HEK293 (cell line): ENCODE results near the gene DDX23.

Experiments
- HOXD13 ChIP-seq: sonication (generic); formaldehyde crosslinking; IDR thresholded peaks from 2 replicates; pipeline ENCODE4 v1.8.0; 2022; ENCODE audit warnings: missing genetic modification reagents, borderline replicate concordance
- IKZF3 ChIP-seq: fragments of 450-650 bp; IDR thresholded peaks from 2 replicates; pipeline ENCODE4 v1.5.0; 2018; ENCODE audit warnings: missing biosample characterization, mild to moderate bottlenecking, missing genetic modification characterization, moderate library complexity
- TRIM28 ChIP-seq: IDR thresholded peaks from 2 replicates; pipeline ENCODE4 v1.6.1; 2011; ENCODE audit warnings: low read length, control low read depth, borderline replicate concordance
- WT1 ChIP-seq: fragments of 450-650 bp; formaldehyde crosslinking; IDR thresholded peaks from 2 replicates; pipeline ENCODE4 v1.5.1; 2016; ENCODE audit warnings: missing biosample characterization, missing genetic modification characterization
- ZBTB7A ChIP-seq: fragments of 450-650 bp; formaldehyde crosslinking; IDR thresholded peaks from 2 replicates; pipeline ENCODE4 v1.5.1; 2016; ENCODE audit warnings: low read depth, missing biosample characterization, missing genetic modification characterization
- ZNF114 ChIP-seq: fragments of 450-650 bp; formaldehyde crosslinking; IDR thresholded peaks from 2 replicates; pipeline ENCODE4 v1.5.0; 2017; ENCODE audit warnings: missing biosample characterization, missing genetic modification characterization
- ZNF140 ChIP-seq: fragments of 450-650 bp; formaldehyde crosslinking; IDR thresholded peaks from 2 replicates; pipeline ENCODE4 v1.5.1; 2016; ENCODE audit warnings: missing biosample characterization, missing genetic modification characterization
- ZNF155 ChIP-seq: fragments of 450-650 bp; formaldehyde crosslinking; IDR thresholded peaks from 2 replicates; pipeline ENCODE4 v1.5.1; 2016; ENCODE audit warnings: missing biosample characterization, missing genetic modification characterization
- ZNF221 ChIP-seq: fragments of 450-650 bp; formaldehyde crosslinking; IDR thresholded peaks from 2 replicates; pipeline ENCODE4 v1.5.1; 2017; ENCODE audit warnings: missing biosample characterization, missing genetic modification characterization, borderline replicate concordance
- ZNF23 ChIP-seq: fragments of 450-650 bp; formaldehyde crosslinking; IDR thresholded peaks from 2 replicates; pipeline ENCODE4 v1.5.1; 2016; ENCODE audit warnings: missing biosample characterization, missing genetic modification characterization, borderline replicate concordance
- ZNF274 ChIP-seq, 2 experiments: fragments of 200-500 bp in 1 of 2; fragments of 450-650 bp in 1 of 2; sonication (Bioruptor generic) in 1 of 2; formaldehyde crosslinking in 1 of 2; IDR thresholded peaks; 2 replicates each; pipeline versions ENCODE4 v1.5.1 to v1.6.1; 2014 to 2016; ENCODE audit warnings: borderline replicate concordance in 1 of 2, inconsistent platforms in 1 of 2, low read length in 1 of 2, missing biosample characterization in 1 of 2, missing genetic modification characterization in 1 of 2
- ZNF600 ChIP-seq: fragments of 450-650 bp; formaldehyde crosslinking; IDR thresholded peaks from 2 replicates; pipeline ENCODE4 v1.5.1; 2016; ENCODE audit warnings: missing biosample characterization, missing genetic modification characterization
- ZNF660 ChIP-seq: fragments of 450-650 bp; IDR thresholded peaks from 2 replicates; pipeline ENCODE4 v1.5.1; 2018; ENCODE audit warnings: missing biosample characterization, mild to moderate bottlenecking, missing genetic modification characterization
- ZNF701 ChIP-seq: fragments of 450-650 bp; formaldehyde crosslinking; IDR thresholded peaks from 2 replicates; pipeline ENCODE4 v1.5.1; 2016; ENCODE audit warnings: missing biosample characterization, missing genetic modification characterization
- ZNF76 ChIP-seq: fragments of 450-650 bp; formaldehyde crosslinking; IDR thresholded peaks from 2 replicates; pipeline ENCODE4; 2016; ENCODE audit warnings: low read depth, missing biosample characterization, missing genetic modification characterization, borderline replicate concordance
- ZNF776 ChIP-seq: fragments of 450-650 bp; formaldehyde crosslinking; IDR thresholded peaks from 2 replicates; pipeline ENCODE4 v1.5.0; 2017; ENCODE audit warnings: missing biosample characterization, missing genetic modification characterization, borderline replicate concordance
- TF ChIP-seq, protein P1 (sequence below): fragments of 450-650 bp; formaldehyde crosslinking; IDR thresholded peaks from 2 replicates; pipeline ENCODE4 v1.5.1; 2016; ENCODE audit warnings: missing biosample characterization, missing genetic modification characterization
- TF ChIP-seq, protein P2 (sequence below): fragments of 450-650 bp; formaldehyde crosslinking; IDR thresholded peaks from 2 replicates; pipeline ENCODE4 v1.5.1; 2016; ENCODE audit warnings: missing biosample characterization, missing genetic modification characterization
- TF ChIP-seq, protein P3 (sequence below): fragments of 450-650 bp; formaldehyde crosslinking; IDR thresholded peaks from 2 replicates; pipeline ENCODE4 v1.5.1; 2016; ENCODE audit warnings: missing biosample characterization, missing genetic modification characterization
- TF ChIP-seq, protein P4 (sequence below): sonication (generic); formaldehyde crosslinking; IDR thresholded peaks from 2 replicates; pipeline ENCODE4 v1.8.1; 2022; ENCODE audit warnings: mild to moderate bottlenecking, moderate library complexity, missing genetic modification reagents
- TF ChIP-seq, protein P5 (sequence below): fragments of 450-650 bp; formaldehyde crosslinking; IDR thresholded peaks from 2 replicates; pipeline ENCODE4 v1.5.1; 2016; ENCODE audit warnings: missing biosample characterization, missing genetic modification characterization
- TF ChIP-seq, protein P6 (sequence below): fragments of 450-650 bp; formaldehyde crosslinking; IDR thresholded peaks from 2 replicates; pipeline ENCODE4 v1.5.1; 2016; ENCODE audit warnings: missing biosample characterization, missing genetic modification characterization
- TF ChIP-seq, protein P7 (sequence below): fragments of 450-650 bp; formaldehyde crosslinking; IDR thresholded peaks from 2 replicates; pipeline ENCODE4 v1.5.1; 2016; ENCODE audit warnings: missing biosample characterization, missing genetic modification characterization
- TF ChIP-seq, protein P8 (sequence below): fragments of 450-650 bp; formaldehyde crosslinking; IDR thresholded peaks from 2 replicates; pipeline ENCODE4 v1.5.1; 2017; ENCODE audit warnings: missing biosample characterization, missing genetic modification characterization

The DDX23 gene

DNA sequence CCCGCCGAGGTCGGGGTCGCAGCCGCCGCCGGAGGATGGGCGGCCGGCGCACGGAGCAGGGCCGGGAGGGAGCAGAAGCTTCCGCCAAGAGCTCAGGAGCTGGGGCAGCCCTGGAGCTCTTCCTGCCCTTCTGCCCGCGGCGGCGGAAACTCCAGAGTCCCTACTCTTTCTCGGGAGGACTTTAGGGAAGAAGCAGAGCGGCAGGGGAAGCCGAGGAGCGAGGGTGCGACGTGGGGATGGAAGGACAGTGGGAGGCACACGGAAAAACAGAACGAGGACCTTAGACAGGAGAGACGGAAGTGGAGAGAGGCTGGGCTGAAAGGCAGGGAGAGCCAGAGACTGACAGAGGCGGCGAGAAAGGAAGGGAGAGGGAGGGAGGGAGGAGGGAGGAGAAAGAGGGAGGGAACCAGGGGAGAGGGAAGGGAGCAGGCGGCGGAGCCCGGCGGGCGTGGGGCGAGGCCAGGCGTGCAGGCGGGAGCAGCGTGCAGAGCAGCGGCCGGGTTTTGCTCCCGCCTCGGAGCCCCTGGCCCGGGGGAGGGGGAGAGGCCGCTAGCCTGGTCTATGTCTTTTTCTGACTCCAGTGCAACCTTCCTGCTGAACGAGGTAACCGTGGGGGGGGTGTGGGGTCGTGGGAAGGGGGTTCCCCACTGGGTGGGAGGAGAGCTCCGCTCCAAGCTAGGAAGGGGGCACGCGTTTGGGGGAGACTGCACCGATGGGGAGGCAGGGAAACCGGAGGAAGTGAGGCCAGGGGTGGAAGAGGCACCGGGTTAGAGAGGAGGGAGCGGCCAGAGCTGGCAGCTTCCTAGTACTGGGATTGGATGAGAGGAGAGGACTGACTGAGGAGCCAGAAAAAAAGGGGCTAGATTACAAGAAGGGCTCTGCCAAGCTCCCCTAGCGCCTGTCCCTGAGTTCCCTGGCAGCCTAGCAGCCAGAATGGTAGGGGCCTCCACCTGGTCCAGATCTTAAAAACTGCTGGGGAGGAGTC lies 36.5 kb downstream of the DDX23 start (continued):
- TF ChIP-seq, protein P1, sequence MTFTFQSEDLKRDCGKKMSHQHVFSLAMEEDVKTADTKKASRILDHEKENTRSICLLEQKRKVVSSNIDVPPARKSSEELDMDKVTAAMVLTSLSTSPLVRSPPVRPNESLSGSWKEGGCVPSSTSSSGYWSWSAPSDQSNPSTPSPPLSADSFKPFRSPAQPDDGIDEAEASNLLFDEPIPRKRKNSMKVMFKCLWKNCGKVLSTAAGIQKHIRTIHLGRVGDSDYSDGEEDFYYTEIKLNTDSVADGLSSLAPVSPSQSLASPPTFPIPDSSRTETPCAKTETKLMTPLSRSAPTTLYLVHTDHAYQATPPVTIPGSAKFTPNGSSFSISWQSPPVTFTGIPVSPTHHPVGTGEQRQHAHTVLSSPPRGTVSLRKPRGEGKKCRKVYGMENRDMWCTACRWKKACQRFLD, result no peak
- TF ChIP-seq ZNF221 (no peak), TRIM28 (no peak), IKZF3 (tag by site-specific recombination) (peak; percentile 94), ZNF701 (tag by site-specific recombination) (0 out of 2 replicates have a peak, but pooled peaks have one; percentile 3), ZNF155 (no peak), ZNF600 (tag by site-specific recombination) (peak; percentile 97), ZNF76 (tag by site-specific recombination) (no peak; the same call in 1 of the 2 replicates), ZBTB7A (no peak), ZNF776 (tag by site-specific recombination) (no peak), ZNF660 (tag by site-specific recombination) (no peak), ZNF114 (tag by site-specific recombination) (no peak), WT1 (tag by site-specific recombination) (peak; percentile 98), ZNF274 (IDR thresholded peaks at IDR 0.05; ENCODE audit: low read length) (no peak), ZNF274 (tag by site-specific recombination; IDR thresholded peaks at IDR 0.05; ENCODE audit: borderline replicate concordance) (no peak), HOXD13 (CRISPR knock-in tag) (no peak), ZNF140 (tag by site-specific recombination) (no peak), ZNF23 (tag by site-specific recombination) (no peak)
- TF ChIP-seq, protein P2, sequence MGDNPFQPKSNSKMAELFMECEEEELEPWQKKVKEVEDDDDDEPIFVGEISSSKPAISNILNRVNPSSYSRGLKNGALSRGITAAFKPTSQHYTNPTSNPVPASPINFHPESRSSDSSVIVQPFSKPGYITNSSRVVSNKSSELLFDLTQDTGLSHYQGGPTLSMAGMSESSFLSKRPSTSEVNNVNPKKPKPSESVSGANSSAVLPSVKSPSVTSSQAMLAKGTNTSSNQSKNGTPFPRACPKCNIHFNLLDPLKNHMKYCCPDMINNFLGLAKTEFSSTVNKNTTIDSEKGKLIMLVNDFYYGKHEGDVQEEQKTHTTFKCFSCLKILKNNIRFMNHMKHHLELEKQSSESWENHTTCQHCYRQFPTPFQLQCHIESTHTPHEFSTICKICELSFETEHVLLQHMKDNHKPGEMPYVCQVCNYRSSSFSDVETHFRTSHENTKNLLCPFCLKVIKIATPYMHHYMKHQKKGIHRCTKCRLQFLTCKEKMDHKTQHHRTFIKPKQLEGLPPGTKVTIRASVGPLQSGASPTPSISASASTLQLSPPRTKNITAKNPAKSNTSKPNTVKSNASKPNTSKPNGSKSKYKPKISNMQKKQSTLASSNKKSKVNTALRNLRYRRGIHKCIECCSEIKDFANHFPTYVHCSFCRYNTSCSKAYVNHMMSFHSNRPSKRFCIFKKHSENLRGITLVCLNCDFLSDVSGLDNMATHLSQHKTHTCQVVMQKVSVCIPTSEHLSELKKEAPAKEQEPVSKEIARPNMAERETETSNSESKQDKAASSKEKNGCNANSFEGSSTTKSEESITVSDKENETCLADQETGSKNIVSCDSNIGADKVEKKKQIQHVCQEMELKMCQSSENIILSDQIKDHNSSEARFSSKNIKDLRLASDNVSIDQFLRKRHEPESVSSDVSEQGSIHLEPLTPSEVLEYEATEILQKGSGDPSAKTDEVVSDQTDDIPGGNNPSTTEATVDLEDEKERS (tag by site-specific recombination), result no peak
- TF ChIP-seq, protein P3, sequence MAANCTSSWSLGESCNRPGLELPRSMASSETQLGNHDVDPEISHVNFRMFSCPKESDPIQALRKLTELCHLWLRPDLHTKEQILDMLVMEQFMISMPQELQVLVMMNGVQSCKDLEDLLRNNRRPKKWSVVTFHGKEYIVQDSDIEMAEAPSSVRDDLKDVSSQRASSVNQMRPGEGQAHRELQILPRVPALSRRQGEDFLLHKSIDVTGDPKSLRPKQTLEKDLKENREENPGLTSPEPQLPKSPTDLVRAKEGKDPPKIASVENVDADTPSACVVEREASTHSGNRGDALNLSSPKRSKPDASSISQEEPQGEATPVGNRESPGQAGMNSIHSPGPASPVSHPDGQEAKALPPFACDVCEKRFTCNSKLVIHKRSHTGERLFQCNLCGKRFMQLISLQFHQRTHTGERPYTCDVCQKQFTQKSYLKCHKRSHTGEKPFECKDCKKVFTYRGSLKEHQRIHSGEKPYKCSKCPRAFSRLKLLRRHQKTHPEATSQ (tag by site-specific recombination), result 0 out of 2 replicates have a peak, but pooled peaks have one; percentile 13
- TF ChIP-seq, protein P4, sequence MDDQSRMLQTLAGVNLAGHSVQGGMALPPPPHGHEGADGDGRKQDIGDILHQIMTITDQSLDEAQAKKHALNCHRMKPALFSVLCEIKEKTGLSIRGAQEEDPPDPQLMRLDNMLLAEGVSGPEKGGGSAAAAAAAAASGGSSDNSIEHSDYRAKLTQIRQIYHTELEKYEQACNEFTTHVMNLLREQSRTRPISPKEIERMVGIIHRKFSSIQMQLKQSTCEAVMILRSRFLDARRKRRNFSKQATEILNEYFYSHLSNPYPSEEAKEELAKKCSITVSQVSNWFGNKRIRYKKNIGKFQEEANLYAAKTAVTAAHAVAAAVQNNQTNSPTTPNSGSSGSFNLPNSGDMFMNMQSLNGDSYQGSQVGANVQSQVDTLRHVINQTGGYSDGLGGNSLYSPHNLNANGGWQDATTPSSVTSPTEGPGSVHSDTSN (CRISPR knock-in tag), result no peak
- TF ChIP-seq, protein P5, sequence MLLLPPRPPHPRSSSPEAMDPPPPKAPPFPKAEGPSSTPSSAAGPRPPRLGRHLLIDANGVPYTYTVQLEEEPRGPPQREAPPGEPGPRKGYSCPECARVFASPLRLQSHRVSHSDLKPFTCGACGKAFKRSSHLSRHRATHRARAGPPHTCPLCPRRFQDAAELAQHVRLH (tag by site-specific recombination), result no peak
- TF ChIP-seq, protein P6, sequence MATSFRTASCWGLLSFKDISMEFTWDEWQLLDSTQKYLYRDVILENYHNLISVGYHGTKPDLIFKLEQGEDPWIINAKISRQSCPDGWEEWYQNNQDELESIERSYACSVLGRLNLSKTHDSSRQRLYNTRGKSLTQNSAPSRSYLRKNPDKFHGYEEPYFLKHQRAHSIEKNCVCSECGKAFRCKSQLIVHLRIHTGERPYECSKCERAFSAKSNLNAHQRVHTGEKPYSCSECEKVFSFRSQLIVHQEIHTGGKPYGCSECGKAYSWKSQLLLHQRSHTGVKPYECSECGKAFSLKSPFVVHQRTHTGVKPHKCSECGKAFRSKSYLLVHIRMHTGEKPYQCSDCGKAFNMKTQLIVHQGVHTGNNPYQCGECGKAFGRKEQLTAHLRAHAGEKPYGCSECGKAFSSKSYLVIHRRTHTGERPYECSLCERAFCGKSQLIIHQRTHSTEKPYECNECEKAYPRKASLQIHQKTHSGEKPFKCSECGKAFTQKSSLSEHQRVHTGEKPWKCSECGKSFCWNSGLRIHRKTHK (tag by site-specific recombination), result no peak
- TF ChIP-seq, protein P7, sequence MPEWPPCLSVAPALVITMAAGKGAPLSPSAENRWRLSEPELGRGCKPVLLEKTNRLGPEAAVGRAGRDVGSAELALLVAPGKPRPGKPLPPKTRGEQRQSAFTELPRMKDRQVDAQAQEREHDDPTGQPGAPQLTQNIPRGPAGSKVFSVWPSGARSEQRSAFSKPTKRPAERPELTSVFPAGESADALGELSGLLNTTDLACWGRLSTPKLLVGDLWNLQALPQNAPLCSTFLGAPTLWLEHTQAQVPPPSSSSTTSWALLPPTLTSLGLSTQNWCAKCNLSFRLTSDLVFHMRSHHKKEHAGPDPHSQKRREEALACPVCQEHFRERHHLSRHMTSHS (tag by site-specific recombination), result no peak
- TF ChIP-seq, protein P8, sequence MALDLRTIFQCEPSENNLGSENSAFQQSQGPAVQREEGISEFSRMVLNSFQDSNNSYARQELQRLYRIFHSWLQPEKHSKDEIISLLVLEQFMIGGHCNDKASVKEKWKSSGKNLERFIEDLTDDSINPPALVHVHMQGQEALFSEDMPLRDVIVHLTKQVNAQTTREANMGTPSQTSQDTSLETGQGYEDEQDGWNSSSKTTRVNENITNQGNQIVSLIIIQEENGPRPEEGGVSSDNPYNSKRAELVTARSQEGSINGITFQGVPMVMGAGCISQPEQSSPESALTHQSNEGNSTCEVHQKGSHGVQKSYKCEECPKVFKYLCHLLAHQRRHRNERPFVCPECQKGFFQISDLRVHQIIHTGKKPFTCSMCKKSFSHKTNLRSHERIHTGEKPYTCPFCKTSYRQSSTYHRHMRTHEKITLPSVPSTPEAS (tag by site-specific recombination), result no peak
